CD8-positive, alpha-beta memory T cell (primary cell): Measurements from ENCODE around the gene GNAI2. TPM values are rescaled to one million over a fixed set of nuclear protein-coding genes. Genes with fewer than 3 reads are reported as not detected.
A peak's percentile ranks its signal among the peaks of the same experiment; 100 is the strongest.

Experiments
- CTCF ChIA-PET: fragments of 350-600 bp; sonication (Branson Sonifier 250); formaldehyde crosslinking; loops from one replicate; lab custom pipeline; 2021; ENCODE audit warnings: antibody characterized with exemption; lab: Charles Lee
- POLR2A ChIA-PET: fragments of 350-600 bp; sonication (Branson Sonifier 250); formaldehyde crosslinking; loops from one replicate; lab custom pipeline; 2021; ENCODE audit warnings: antibody characterized with exemption; lab: Charles Lee
- DNase-seq, 5 donors: peaks; one replicate each; pipeline versions ENCODE4 v3.0.0 to v3.0.0-alpha.2; 2020 to 2022; ENCODE audit warnings: mixed read lengths in 1 of 5
- H3K27ac ChIP-seq: one replicate; pipeline ENCODE4 v1.7.0; 2013; ENCODE audit warnings: low read depth, mild to moderate bottlenecking, low read length, moderate library complexity
- H3K27me3 ChIP-seq: 2 replicates; pipeline ENCODE4 v1.7.0; 2013; ENCODE audit warnings: low read length, mild to moderate bottlenecking; ENCODE audit not compliant: insufficient read depth, poor library complexity, severe bottlenecking
- H3K36me3 ChIP-seq: 2 replicates; pipeline ENCODE4 v1.7.0; 2013; ENCODE audit warnings: mild to moderate bottlenecking, low read length, moderate library complexity; ENCODE audit not compliant: insufficient read depth
- H3K4me1 ChIP-seq: 2 replicates; pipeline ENCODE4 v1.7.0; 2013; ENCODE audit warnings: mild to moderate bottlenecking, low read length, moderate library complexity; ENCODE audit not compliant: insufficient read depth
- H3K4me3 ChIP-seq: 2 replicates; pipeline ENCODE4 v1.7.0; 2013; ENCODE audit warnings: mild to moderate bottlenecking, low read length
- H3K9me3 ChIP-seq: 2 replicates; pipeline ENCODE4 v1.7.0; 2013; ENCODE audit warnings: mild to moderate bottlenecking, low read length
- H3K27ac Mint-ChIP-seq, 8 donors: one replicate each; pipeline ENCODE4 v1.8.0; 2020 to 2021; ENCODE audit warnings: mixed read lengths in 8 of 8, mild to moderate bottlenecking in 6 of 8, inconsistent platforms in 3 of 8, moderate library complexity in 3 of 8
- H3K27me3 Mint-ChIP-seq, 2 donors: one replicate each; pipeline ENCODE4 v1.8.0; 2020 to 2021; ENCODE audit warnings: mixed read lengths in 2 of 2, mild to moderate bottlenecking in 1 of 2, moderate library complexity in 1 of 2
- H3K36me3 Mint-ChIP-seq, 3 donors: one replicate each; pipeline ENCODE4 v1.8.0; 2020 to 2021; ENCODE audit warnings: mixed read lengths in 3 of 3, inconsistent platforms in 1 of 3, mild to moderate bottlenecking in 1 of 3
- H3K4me1 Mint-ChIP-seq, 3 donors: one replicate each; pipeline ENCODE4 v1.8.0; 2020 to 2021; ENCODE audit warnings: mixed read lengths in 3 of 3, inconsistent platforms in 1 of 3, mild to moderate bottlenecking in 1 of 3
- H3K4me3 Mint-ChIP-seq, 7 donors: one replicate each; pipeline ENCODE4 v1.8.0; 2020 to 2021; ENCODE audit warnings: mixed read lengths in 7 of 7, mild to moderate bottlenecking in 6 of 7, moderate library complexity in 4 of 7, inconsistent platforms in 2 of 7
- H3K9me3 Mint-ChIP-seq, 5 donors: one replicate each; pipeline ENCODE4 v1.8.0; 2020 to 2022; ENCODE audit warnings: mixed read lengths in 5 of 5, mild to moderate bottlenecking in 3 of 5, moderate library complexity in 2 of 5, inconsistent platforms in 1 of 5
- polyA plus RNA-seq: library from polyadenylated mRNA; unstranded; fragments of 300-500 nt; fragmentation: Illumina TruSeq; gene quantifications from one replicate; pipeline ENCODE4 v1.2.3, GENCODE V29; 2021
- total RNA-seq, 2 experiments: library from RNA; stranded (reverse); gene quantifications; one replicate each; pipeline ENCODE4 v1.2.3, GENCODE V29; 2021

The GNAI2 gene
- total and polyA plus RNA-seq, 3 experiments from 2014 or later, result 259 to 665 (median 265) TPM

GRCh38 chr3:50249457-50249856 lies 13.5 kb downstream of the GNAI2 start:
- no peak for DNase-seq
- Histone ChIP-seq H3K9me3 (no peaks in the 10 kb centered on the region), H3K36me3 (peaks cover 44% of the 10 kb centered on the region), H3K4me1 (peaks cover 80% of the 10 kb centered on the region), H3K27ac (no peak overlapping the region), H3K4me3 (no peak overlapping the region), H3K27me3 (no peaks in the 10 kb centered on the region)
- Mint-ChIP-seq H3K27me3 (peaks cover 0 to 1% of the 10 kb centered on the region in 2 donors), H3K9me3 (no peaks in the 10 kb centered on the region), H3K4me1 (peaks cover 43 to 73% (median 48%) of the 10 kb centered on the region in 3 donors), H3K4me3 (no peak overlapping the region), H3K27ac (peak overlapping the region in 4 of 8 donors; percentile 41 to 87 (median 53)), H3K36me3 (peaks cover 0 to 59% (median 2%) of the 10 kb centered on the region in 3 donors)
- ChIA-PET CTCF (interaction anchor here (1.1 to 7.3 kb wide), 4 partner anchors 9 to 55 kb away, joined by 3 to 241 read pairs (median 53); partner anchors contain the start of gene GNAI2), POLR2A (no interaction called here)

GRCh38 chr3:50250514-50250913 lies 14.5 kb downstream of the GNAI2 start:
- Mint-ChIP-seq H3K4me1 (peaks cover 37 to 62% (median 40%) of the 10 kb centered on the region in 3 donors), H3K4me3 (peak overlapping the region in 1 of 7 donors; percentile 49), H3K36me3 (peaks cover 0 to 66% (median 2%) of the 10 kb centered on the region in 3 donors), H3K27me3 (peaks cover 0 to 2% of the 10 kb centered on the region in 2 donors), H3K27ac (peak overlapping the region in 5 of 8 donors; percentile 70 to 89 (median 84)), H3K9me3 (no peaks in the 10 kb centered on the region)
- Histone ChIP-seq H3K4me3 (no peak overlapping the region), H3K36me3 (peaks cover 49% of the 10 kb centered on the region), H3K9me3 (no peaks in the 10 kb centered on the region), H3K27me3 (no peaks in the 10 kb centered on the region), H3K27ac (peak overlapping the region; percentile 42), H3K4me1 (peaks cover 70% of the 10 kb centered on the region)
- POLR2A ChIA-PET, result interaction anchor here (0.5 to 0.6 kb wide), 2 partner anchors 24 to 72 kb away, joined by 3 to 4 read pairs; no protein-coding TSS in a partner anchor
- no peak for DNase-seq
- CTCF ChIA-PET, result interaction anchor here (1.1 to 7.3 kb wide), 3 partner anchors 8 to 56 kb away, joined by 5 to 241 read pairs (median 101); partner anchors contain the start of gene GNAI2

- H3K36me3 ChIP-seq, result peaks cover 51% of the 10 kb centered on the region
- H3K4me1 ChIP-seq, result peaks cover 63% of the 10 kb centered on the region
- Mint-ChIP-seq H3K36me3 (peaks cover 0 to 68% (median 2%) of the 10 kb centered on the region in 3 donors), H3K4me3 (no peak overlapping the region), H3K9me3 (no peaks in the 10 kb centered on the region), H3K27ac (peak overlapping the region; percentile 47 to 90 (median 76)), H3K4me1 (peaks cover 31 to 55% (median 33%) of the 10 kb centered on the region in 3 donors), H3K27me3 (peaks cover 0 to 2% of the 10 kb centered on the region in 2 donors)
- DNase-seq, result no peak
- ChIA-PET CTCF (interaction anchor here (0.7 to 7.3 kb wide), 5 partner anchors 7 to 28 kb away, joined by 3 to 241 read pairs (median 4); partner anchors contain the start of gene GNAI2), POLR2A (interaction anchor here (0.7 kb wide), 1 partner anchor 18 kb away, joined by 3 read pairs; no protein-coding TSS in a partner anchor)
- H3K9me3 ChIP-seq, result no peaks in the 10 kb centered on the region
- H3K27ac ChIP-seq, result no peak overlapping the region
- H3K4me3 ChIP-seq, result no peak overlapping the region
- H3K27me3 ChIP-seq, result no peaks in the 10 kb centered on the region
These were observed 15.2 kb downstream of the GNAI2 start for GRCh38 chr3:50251220-50251619.

- Histone ChIP-seq H3K9me3 (no peaks in the 10 kb centered on the region), H3K27me3 (no peaks in the 10 kb centered on the region), H3K4me1 (peaks cover 32% of the 10 kb centered on the region), H3K27ac (no peak overlapping the region), H3K36me3 (peaks cover 58% of the 10 kb centered on the region), H3K4me3 (no peak overlapping the region)
- CTCF ChIA-PET, result interaction anchor here (1.3 to 8.3 kb wide), 3 partner anchors 6 to 28 kb away, joined by 3 to 101 read pairs (median 5); no protein-coding TSS in a partner anchor
- Mint-ChIP-seq H3K4me3 (no peak overlapping the region), H3K9me3 (no peaks in the 10 kb centered on the region), H3K27ac (peak overlapping the region in 3 of 8 donors; percentile 4 to 72 (median 36)), H3K27me3 (peaks cover 0 to 2% of the 10 kb centered on the region in 2 donors), H3K4me1 (peaks cover 13 to 35% (median 20%) of the 10 kb centered on the region in 3 donors), H3K36me3 (peaks cover 4 to 87% (median 5%) of the 10 kb centered on the region in 3 donors)
- POLR2A ChIA-PET, result no interaction called here
- DNase-seq, result no peak
These were observed 18.7 kb downstream of the GNAI2 start for GRCh38 chr3:50254577-50255250.

GRCh38 chr3:50255251-50255615 lies 19.2 kb downstream of the GNAI2 start:
- no peak overlapping the region for H3K4me3 ChIP-seq
- H3K27me3 Mint-ChIP-seq, result peaks cover 0 to 2% of the 10 kb centered on the region in 2 donors
- no peaks in the 10 kb centered on the region for H3K27me3 ChIP-seq
- H3K9me3 Mint-ChIP-seq, result no peaks in the 10 kb centered on the region
- H3K4me1 ChIP-seq, result peaks cover 29% of the 10 kb centered on the region
- H3K9me3 ChIP-seq, result no peaks in the 10 kb centered on the region
- H3K4me1 Mint-ChIP-seq, result peaks cover 10 to 32% (median 16%) of the 10 kb centered on the region in 3 donors
- H3K27ac Mint-ChIP-seq, result peak overlapping the region in 2 of 8 donors; percentile 4 to 83
- peaks cover 4 to 82% (median 5%) of the 10 kb centered on the region in 3 donors for H3K36me3 Mint-ChIP-seq
- no peak for DNase-seq
- no peak overlapping the region for H3K27ac ChIP-seq
- ChIA-PET POLR2A (no interaction called here), CTCF (interaction anchor here (0.7 to 8.3 kb wide), 4 partner anchors 7 to 37 kb away, joined by 3 to 101 read pairs (median 5); no protein-coding TSS in a partner anchor)
- peaks cover 55% of the 10 kb centered on the region for H3K36me3 ChIP-seq
- no peak overlapping the region for H3K4me3 Mint-ChIP-seq

GRCh38 chr3:50256978-50257890 lies 21.2 kb downstream of the GNAI2 start:
- Mint-ChIP-seq H3K27me3 (peaks cover 0 to 2% of the 10 kb centered on the region in 2 donors), H3K9me3 (no peaks in the 10 kb centered on the region), H3K27ac (peak overlapping the region in 3 of 8 donors; percentile 15 to 84 (median 50)), H3K36me3 (peaks cover 4 to 66% (median 5%) of the 10 kb centered on the region in 3 donors), H3K4me1 (peaks cover 0 to 21% (median 12%) of the 10 kb centered on the region in 3 donors), H3K4me3 (no peak overlapping the region)
- Histone ChIP-seq H3K4me3 (no peak overlapping the region), H3K27ac (no peak overlapping the region), H3K36me3 (peaks cover 45% of the 10 kb centered on the region), H3K27me3 (no peaks in the 10 kb centered on the region), H3K4me1 (peaks cover 12% of the 10 kb centered on the region), H3K9me3 (no peaks in the 10 kb centered on the region)
- POLR2A ChIA-PET, result no interaction called here
- no peak for DNase-seq
- CTCF ChIA-PET, result interaction anchor here (0.9 to 8.3 kb wide), 7 partner anchors 9 to 62 kb away, joined by 3 to 101 read pairs (median 7); partner anchors contain the start of gene GNAI2

GRCh38 chr3:50258029-50258680 lies 22.2 kb downstream of the GNAI2 start:
- peaks cover 0 to 21% (median 12%) of the 10 kb centered on the region in 3 donors for H3K4me1 Mint-ChIP-seq
- H3K27ac ChIP-seq, result no peak overlapping the region
- H3K36me3 Mint-ChIP-seq, result peaks cover 4 to 59% (median 5%) of the 10 kb centered on the region in 3 donors
- no peak for DNase-seq
- no peak overlapping the region for H3K4me3 ChIP-seq
- H3K27ac Mint-ChIP-seq, result no peak overlapping the region
- ChIA-PET CTCF (interaction anchor here (1.1 to 8.3 kb wide), 7 partner anchors 10 to 69 kb away, joined by 3 to 101 read pairs (median 7); partner anchors contain the start of gene GNAI2), POLR2A (interaction anchor here (0.6 to 2.4 kb wide), 4 partner anchors 17 to 92 kb away, joined by 3 to 11 read pairs (median 8); partner anchors contain the start of genes GNAI2 and NPRL2)
- H3K9me3 Mint-ChIP-seq, result no peaks in the 10 kb centered on the region
- H3K27me3 Mint-ChIP-seq, result peaks cover 0 to 2% of the 10 kb centered on the region in 2 donors
- H3K4me1 ChIP-seq, result peaks cover 5% of the 10 kb centered on the region
- peak overlapping the region in 1 of 7 donors; percentile 70 for H3K4me3 Mint-ChIP-seq
- peaks cover 36% of the 10 kb centered on the region for H3K36me3 ChIP-seq
- no peaks in the 10 kb centered on the region for H3K27me3 ChIP-seq
- no peaks in the 10 kb centered on the region for H3K9me3 ChIP-seq
